ENCODE results near the gene PTPN13.

PTPN13 gene

GRCh38 chr4:86818211-86818610 is 224.1 kb downstream of the PTPN13 start:
- DNase-seq (ENCODE audit: low spot score), result no peak

- DNase-seq (ENCODE audit: low spot score), result no peak
These were observed 224.7 kb downstream of the PTPN13 start for GRCh38 chr4:86818841-86819240.

GRCh38 chr4:86819561-86819960 is 225.4 kb downstream of the PTPN13 start:
- no peak for DNase-seq (ENCODE audit: low spot score)

- DNase-seq (ENCODE audit: low spot score), result no peak
These were observed 227.0 kb downstream of the PTPN13 start for GRCh38 chr4:86821151-86821550.

- DNase-seq (ENCODE audit: low spot score), result no peak
These were observed 228.0 kb downstream of the PTPN13 start for GRCh38 chr4:86822136-86822535.

- no peak for DNase-seq (ENCODE audit: low spot score)
These were observed 231.4 kb downstream of the PTPN13 start for GRCh38 chr4:86825511-86825910.

- no peak for DNase-seq (ENCODE audit: low spot score)
These were observed 237.4 kb downstream of the PTPN13 start for GRCh38 chr4:86831262-86832130.

GRCh38 chr4:86833615-86834014 is 239.5 kb downstream of the PTPN13 start:
- no peak for DNase-seq (ENCODE audit: low spot score)

- DNase-seq (ENCODE audit: low spot score), result no peak
These were observed 240.8 kb downstream of the PTPN13 start for GRCh38 chr4:86834901-86835300.

- DNase-seq (ENCODE audit: low spot score), result no peak
These were observed 241.6 kb downstream of the PTPN13 start for GRCh38 chr4:86835677-86836076.

GRCh38 chr4:86837691-86838503 is 243.8 kb downstream of the PTPN13 start:
- no peak for DNase-seq (ENCODE audit: low spot score)

GRCh38 chr4:86840858-86841257 is 246.7 kb downstream of the PTPN13 start:
- no peak for DNase-seq (ENCODE audit: low spot score)

- no peak for DNase-seq (ENCODE audit: low spot score)
These were observed 247.2 kb downstream of the PTPN13 start for GRCh38 chr4:86841309-86841708.

- no peak for DNase-seq (ENCODE audit: low spot score)
These were observed 251.5 kb downstream of the PTPN13 start for GRCh38 chr4:86845593-86845992.

- no peak for DNase-seq (ENCODE audit: low spot score)
These were observed 252.8 kb downstream of the PTPN13 start for GRCh38 chr4:86846921-86847320.

- no peak for DNase-seq (ENCODE audit: low spot score)
These were observed 253.5 kb downstream of the PTPN13 start for GRCh38 chr4:86847571-86847970.

GRCh38 chr4:86848136-86848535 is 254.0 kb downstream of the PTPN13 start:
- DNase-seq (ENCODE audit: low spot score), result no peak

- no peak for DNase-seq (ENCODE audit: low spot score)
These were observed 254.9 kb downstream of the PTPN13 start, which contains the start of gene SLC10A6 for GRCh38 chr4:86848732-86849619. SLC10A6 (minus strand) TSS chr4:86849384; CDS start chr4:86849115, 269 bp downstream.

- DNase-seq (ENCODE audit: low spot score), result no peak
These were observed 259.1 kb downstream of the PTPN13 start for GRCh38 chr4:86853209-86853608.

GRCh38 chr4:86855572-86855971 is 261.5 kb downstream of the PTPN13 start:
- DNase-seq (ENCODE audit: low spot score), result no peak

- no peak for DNase-seq (ENCODE audit: low spot score)
These were observed 262.8 kb downstream of the PTPN13 start for GRCh38 chr4:86856896-86857295.

All from ecto neural progenitor cell (in vitro differentiated cells).